Measurements from ENCODE around the gene CYP26B1.

Gene CYP26B1

DNA sequence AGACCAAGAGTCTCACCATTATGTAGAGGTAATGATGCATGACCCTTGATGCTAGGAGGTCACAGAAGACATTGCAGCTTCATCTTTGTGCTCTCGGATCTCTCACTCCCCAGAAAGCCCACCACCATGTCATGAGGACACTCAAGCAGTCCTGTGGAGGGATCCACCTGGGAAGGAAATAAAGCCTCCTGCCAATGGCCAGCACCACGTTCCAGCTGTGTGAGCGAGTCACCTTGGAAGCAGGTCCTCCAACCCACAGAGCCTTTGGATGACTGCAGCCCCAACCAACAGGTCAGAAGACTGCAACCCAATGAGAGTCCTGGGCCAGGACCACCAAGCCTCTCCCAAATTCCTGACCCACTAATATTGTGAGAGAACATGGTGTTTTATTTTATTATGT is 38.4 kb downstream of the CYP26B1 start:
- no peak for DNase-seq (ENCODE audit: low read depth, low spot score)
- Histone ChIP-seq H3K4me3 (ENCODE audit: low read length) (no peak overlapping the region), H3K27ac (ENCODE audit: low read length) (no peak overlapping the region), H3K9me3 (ENCODE audit: control insufficient read depth, insufficient read depth, low read length) (no peaks in the 10 kb centered on the region), H3K36me3 (ENCODE audit: control insufficient read depth, insufficient read depth, low read length) (no peaks in the 10 kb centered on the region), H3K4me1 (ENCODE audit: control insufficient read depth, insufficient read depth, low read length) (no peaks in the 10 kb centered on the region), H3K27me3 (ENCODE audit: control insufficient read depth, insufficient read depth, low read length) (no peaks in the 10 kb centered on the region)
- WGBS (ENCODE audit: insufficient coverage, insufficient read length): no CpG with 5 or more reads among the region's 3 CpGs

DNA sequence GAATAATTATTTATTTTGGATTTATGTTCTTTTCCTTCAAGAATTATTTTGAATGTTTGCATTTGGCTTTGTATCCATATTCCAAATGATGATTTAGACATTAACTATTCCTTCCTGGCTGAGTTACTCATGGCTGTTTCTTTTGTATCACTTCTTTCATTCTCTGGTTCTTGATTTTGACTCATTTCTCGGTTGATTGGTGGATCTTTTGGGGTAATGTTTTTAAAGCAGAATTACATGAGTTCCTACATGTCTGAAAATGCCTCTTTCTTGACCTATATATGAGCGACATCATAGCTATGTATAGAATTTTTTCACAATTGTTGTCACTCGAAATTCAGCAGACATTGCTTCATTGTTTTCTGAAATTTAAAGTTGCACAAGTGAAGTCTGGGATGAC is 39.5 kb downstream of the CYP26B1 start:
- Histone ChIP-seq H3K4me3 (ENCODE audit: low read length) (no peak overlapping the region), H3K4me1 (ENCODE audit: control insufficient read depth, insufficient read depth, low read length) (no peaks in the 10 kb centered on the region), H3K27ac (ENCODE audit: low read length) (no peak overlapping the region), H3K9me3 (ENCODE audit: control insufficient read depth, insufficient read depth, low read length) (no peaks in the 10 kb centered on the region), H3K36me3 (ENCODE audit: control insufficient read depth, insufficient read depth, low read length) (no peaks in the 10 kb centered on the region), H3K27me3 (ENCODE audit: control insufficient read depth, insufficient read depth, low read length) (no peaks in the 10 kb centered on the region)
- no CpG with 5 or more reads among the region's 3 CpGs for WGBS (ENCODE audit: insufficient coverage, insufficient read length)
- DNase-seq (ENCODE audit: low read depth, low spot score): no peak

DNA sequence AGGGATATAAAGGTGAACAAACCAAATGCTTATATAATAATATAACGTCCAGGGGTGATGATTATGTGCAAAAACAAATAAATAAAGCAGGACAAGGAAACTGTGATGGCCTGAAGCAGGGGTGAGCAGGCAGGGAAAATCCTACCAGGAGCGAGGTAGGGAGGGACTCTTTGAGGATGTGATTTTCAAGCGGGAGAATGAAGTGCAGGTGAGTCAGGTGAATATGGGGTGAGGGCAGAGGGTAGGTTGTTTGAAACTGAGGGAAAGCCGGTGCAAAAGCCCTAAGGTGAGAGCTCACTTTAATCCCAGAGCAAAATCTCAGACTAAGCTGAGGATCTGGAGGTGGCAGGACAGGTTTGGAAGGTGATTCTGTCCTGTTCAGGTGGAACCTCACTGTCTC is 40.7 kb downstream of the CYP26B1 start:
- no CpG with 5 or more reads among the region's 4 CpGs for WGBS (ENCODE audit: insufficient coverage, insufficient read length)

DNA sequence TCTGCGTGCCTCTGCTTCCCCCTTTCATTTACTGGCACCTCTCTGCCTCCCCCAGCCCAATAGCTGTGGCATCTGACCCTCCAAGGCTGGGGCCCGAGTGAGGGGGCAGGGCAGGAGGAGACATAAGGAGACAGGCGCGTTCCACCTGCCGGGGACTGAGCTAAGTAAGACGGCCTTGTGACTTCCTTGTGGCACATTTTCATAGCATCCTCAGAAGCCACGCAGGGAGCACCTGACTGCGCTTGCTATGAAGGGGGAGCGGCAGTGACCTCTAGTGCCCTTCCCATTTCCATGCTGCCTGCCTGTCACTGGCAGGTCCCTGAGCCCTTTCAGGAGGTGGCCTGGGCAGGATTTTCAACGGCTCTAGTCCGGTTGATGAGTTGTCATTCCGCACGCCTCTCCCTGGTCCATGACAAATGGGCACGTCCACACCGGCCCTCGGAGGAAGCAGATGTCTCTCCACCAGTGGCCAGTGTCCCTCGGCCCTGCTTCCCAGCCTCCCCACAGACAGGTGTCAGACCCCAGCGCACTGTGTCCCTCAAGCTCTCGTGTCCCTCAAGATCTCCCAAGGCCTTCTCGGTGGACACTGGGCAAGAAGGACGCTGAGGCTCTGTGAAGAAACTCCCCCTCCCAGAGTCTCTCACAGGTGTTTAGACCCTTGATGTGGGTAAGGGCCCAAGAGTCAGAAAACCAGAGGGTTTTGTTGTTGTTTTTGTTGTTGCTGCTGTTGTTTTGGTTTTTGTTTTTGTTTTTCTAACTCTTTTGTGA is 42.7 kb downstream of the CYP26B1 start:
- no peaks in the 10 kb centered on the region for H3K4me1 ChIP-seq (ENCODE audit: control insufficient read depth, insufficient read depth, low read length)
- no peaks in the 10 kb centered on the region for H3K36me3 ChIP-seq (ENCODE audit: control insufficient read depth, insufficient read depth, low read length)
- no peak overlapping the region for H3K27ac ChIP-seq (ENCODE audit: low read length)
- DNase-seq (ENCODE audit: low read depth, low spot score): peak; percentile 20
- H3K4me3 ChIP-seq (ENCODE audit: low read length): no peak overlapping the region
- H3K9me3 ChIP-seq (ENCODE audit: control insufficient read depth, insufficient read depth, low read length): no peaks in the 10 kb centered on the region
- WGBS (ENCODE audit: insufficient coverage, insufficient read length): no CpG with 5 or more reads among the region's 21 CpGs
- no peaks in the 10 kb centered on the region for H3K27me3 ChIP-seq (ENCODE audit: control insufficient read depth, insufficient read depth, low read length)

More for the DNA sequence above, 40.7 kb downstream of the CYP26B1 start:
- Histone ChIP-seq H3K4me1 (ENCODE audit: control insufficient read depth, insufficient read depth, low read length) (no peaks in the 10 kb centered on the region), H3K27ac (ENCODE audit: low read length) (no peak overlapping the region), H3K36me3 (ENCODE audit: control insufficient read depth, insufficient read depth, low read length) (no peaks in the 10 kb centered on the region), H3K4me3 (ENCODE audit: low read length) (no peak overlapping the region), H3K9me3 (ENCODE audit: control insufficient read depth, insufficient read depth, low read length) (no peaks in the 10 kb centered on the region), H3K27me3 (ENCODE audit: control insufficient read depth, insufficient read depth, low read length) (no peaks in the 10 kb centered on the region)
- no peak for DNase-seq (ENCODE audit: low read depth, low spot score)

DNA sequence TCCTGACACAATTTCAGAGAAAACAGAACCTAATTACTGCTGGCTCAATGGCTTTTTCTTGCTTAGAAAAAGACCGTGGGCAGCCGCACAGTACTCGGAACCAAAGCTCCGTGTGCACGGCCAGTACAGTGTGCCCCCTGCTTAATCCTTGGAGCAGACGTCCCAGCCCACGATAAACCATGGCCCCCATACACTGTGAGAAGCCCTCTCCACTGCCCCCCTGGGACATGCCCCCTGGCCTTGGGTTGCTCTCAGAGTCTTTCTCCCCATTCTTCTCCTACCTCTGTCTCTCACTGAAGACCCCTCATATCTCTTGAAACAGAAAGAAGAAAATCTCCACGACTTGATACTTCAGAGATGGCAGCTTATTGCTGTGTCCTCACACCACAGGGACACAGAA is 44.0 kb downstream of the CYP26B1 start:
- Histone ChIP-seq H3K9me3 (ENCODE audit: control insufficient read depth, insufficient read depth, low read length) (no peaks in the 10 kb centered on the region), H3K36me3 (ENCODE audit: control insufficient read depth, insufficient read depth, low read length) (no peaks in the 10 kb centered on the region), H3K27ac (ENCODE audit: low read length) (no peak overlapping the region), H3K4me1 (ENCODE audit: control insufficient read depth, insufficient read depth, low read length) (no peaks in the 10 kb centered on the region), H3K27me3 (ENCODE audit: control insufficient read depth, insufficient read depth, low read length) (no peaks in the 10 kb centered on the region), H3K4me3 (ENCODE audit: low read length) (no peak overlapping the region)
- DNase-seq (ENCODE audit: low read depth, low spot score): no peak
- WGBS (ENCODE audit: insufficient coverage, insufficient read length): no CpG with 5 or more reads among the region's 8 CpGs

DNA sequence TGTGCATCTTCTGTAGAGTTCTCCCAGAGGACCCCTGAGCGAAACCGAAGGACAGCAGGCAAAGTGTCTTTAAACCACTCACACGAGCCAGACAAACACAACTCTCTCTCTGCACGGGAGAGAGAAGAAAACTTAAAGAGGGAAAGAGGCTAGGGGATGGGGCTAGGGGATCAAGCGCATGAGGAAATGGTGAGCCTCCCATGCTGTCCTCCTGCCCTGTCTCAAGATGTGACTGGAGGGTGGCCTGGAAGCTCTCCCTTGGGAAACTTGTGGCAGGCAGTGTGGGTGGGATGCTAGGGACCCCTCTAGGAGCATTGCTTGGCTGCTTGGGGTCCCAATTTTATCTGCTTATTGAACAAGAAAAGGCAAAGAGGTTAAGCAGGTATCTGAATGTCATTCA is 44.5 kb downstream of the CYP26B1 start:
- H3K36me3 ChIP-seq (ENCODE audit: control insufficient read depth, insufficient read depth, low read length): no peaks in the 10 kb centered on the region
- no peaks in the 10 kb centered on the region for H3K27me3 ChIP-seq (ENCODE audit: control insufficient read depth, insufficient read depth, low read length)
- H3K9me3 ChIP-seq (ENCODE audit: control insufficient read depth, insufficient read depth, low read length): no peaks in the 10 kb centered on the region
- no peak for DNase-seq (ENCODE audit: low read depth, low spot score)
- H3K27ac ChIP-seq (ENCODE audit: low read length): no peak overlapping the region
- H3K4me3 ChIP-seq (ENCODE audit: low read length): no peak overlapping the region
- H3K4me1 ChIP-seq (ENCODE audit: control insufficient read depth, insufficient read depth, low read length): no peaks in the 10 kb centered on the region
- no CpG with 5 or more reads among the region's 5 CpGs for WGBS (ENCODE audit: insufficient coverage, insufficient read length)

DNA sequence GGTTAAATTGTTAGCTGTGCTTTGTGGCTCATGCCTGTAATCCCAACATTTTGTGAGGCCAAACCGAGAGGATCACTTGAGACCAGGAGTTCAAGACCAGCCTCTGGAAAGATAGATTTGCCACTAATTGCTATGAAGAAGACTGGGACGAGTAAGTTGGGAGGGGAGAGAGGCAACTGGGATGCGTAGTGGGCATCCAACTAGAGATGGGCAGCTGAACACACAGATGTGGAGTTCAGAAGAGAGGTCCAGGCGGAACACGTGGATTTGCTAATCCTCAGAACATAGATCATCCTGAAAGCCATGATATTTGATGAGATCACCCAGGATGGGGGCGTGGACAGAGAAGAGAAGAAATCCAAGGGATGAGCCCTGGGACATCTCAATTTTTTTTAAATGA is 48.7 kb downstream of the CYP26B1 start:
- Histone ChIP-seq H3K9me3 (ENCODE audit: control insufficient read depth, insufficient read depth, low read length) (no peaks in the 10 kb centered on the region), H3K4me1 (ENCODE audit: control insufficient read depth, insufficient read depth, low read length) (no peaks in the 10 kb centered on the region), H3K36me3 (ENCODE audit: control insufficient read depth, insufficient read depth, low read length) (no peaks in the 10 kb centered on the region), H3K27me3 (ENCODE audit: control insufficient read depth, insufficient read depth, low read length) (no peaks in the 10 kb centered on the region), H3K4me3 (ENCODE audit: low read length) (no peak overlapping the region), H3K27ac (ENCODE audit: low read length) (no peak overlapping the region)
- WGBS (ENCODE audit: insufficient coverage, insufficient read length): no CpG with 5 or more reads among the region's 6 CpGs
- no peak for DNase-seq (ENCODE audit: low read depth, low spot score)

DNA sequence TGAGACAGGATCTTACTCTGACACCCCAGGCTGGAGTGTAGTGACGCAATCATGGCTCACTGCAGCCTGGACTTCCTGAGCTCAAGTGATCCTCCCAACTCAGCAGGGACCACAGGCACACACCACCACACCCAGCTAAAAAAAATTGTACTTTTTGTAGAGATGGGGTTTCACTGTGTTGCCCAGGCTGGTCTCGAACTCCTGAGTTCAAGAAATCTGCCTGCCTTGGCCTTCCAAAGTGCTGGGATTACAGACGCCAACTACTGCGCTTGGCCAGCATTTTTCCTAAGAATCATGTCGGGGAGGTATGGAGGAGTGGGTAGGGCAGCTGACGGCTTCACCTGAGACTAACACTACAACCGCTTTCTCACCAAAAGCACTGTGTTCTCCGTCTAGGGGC is 50.4 kb downstream of the CYP26B1 start:
- Histone ChIP-seq H3K4me1 (ENCODE audit: control insufficient read depth, insufficient read depth, low read length) (no peaks in the 10 kb centered on the region), H3K27ac (ENCODE audit: low read length) (no peak overlapping the region), H3K27me3 (ENCODE audit: control insufficient read depth, insufficient read depth, low read length) (no peaks in the 10 kb centered on the region), H3K4me3 (ENCODE audit: low read length) (no peak overlapping the region), H3K9me3 (ENCODE audit: control insufficient read depth, insufficient read depth, low read length) (no peaks in the 10 kb centered on the region), H3K36me3 (ENCODE audit: control insufficient read depth, insufficient read depth, low read length) (no peaks in the 10 kb centered on the region)
- no peak for DNase-seq (ENCODE audit: low read depth, low spot score)
- no CpG with 5 or more reads among the region's 8 CpGs for WGBS (ENCODE audit: insufficient coverage, insufficient read length)

DNA sequence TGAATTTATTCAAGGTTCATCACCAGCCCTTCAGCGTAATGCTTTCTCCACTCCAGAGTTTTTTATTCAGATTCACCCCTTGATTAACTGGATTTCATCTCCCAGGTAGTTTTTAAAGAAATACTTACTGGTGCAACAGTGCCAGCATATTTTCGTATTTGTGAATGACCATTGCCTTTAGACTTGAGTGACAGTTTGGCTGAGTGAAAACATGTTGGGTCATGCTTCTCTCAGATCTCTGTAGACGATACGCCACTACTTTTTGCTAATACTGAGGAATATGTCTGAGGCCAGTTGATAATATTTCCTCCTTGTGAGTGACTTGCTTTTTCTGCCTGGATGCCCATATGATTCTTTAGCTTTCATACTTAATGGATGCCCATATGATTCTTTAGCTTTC is 51.5 kb downstream of the CYP26B1 start:
- no peak for DNase-seq (ENCODE audit: low read depth, low spot score)
- Histone ChIP-seq H3K4me1 (ENCODE audit: control insufficient read depth, insufficient read depth, low read length) (no peaks in the 10 kb centered on the region), H3K9me3 (ENCODE audit: control insufficient read depth, insufficient read depth, low read length) (no peaks in the 10 kb centered on the region), H3K36me3 (ENCODE audit: control insufficient read depth, insufficient read depth, low read length) (no peaks in the 10 kb centered on the region), H3K27ac (ENCODE audit: low read length) (no peak overlapping the region), H3K27me3 (ENCODE audit: control insufficient read depth, insufficient read depth, low read length) (no peaks in the 10 kb centered on the region), H3K4me3 (ENCODE audit: low read length) (no peak overlapping the region)
- WGBS (ENCODE audit: insufficient coverage, insufficient read length): no CpG with 5 or more reads among the region's 4 CpGs

- DNase-seq (ENCODE audit: low read depth, low spot score): no peak
- Histone ChIP-seq H3K36me3 (ENCODE audit: control insufficient read depth, insufficient read depth, low read length) (no peaks in the 10 kb centered on the region), H3K27ac (ENCODE audit: low read length) (no peak overlapping the region), H3K9me3 (ENCODE audit: control insufficient read depth, insufficient read depth, low read length) (no peaks in the 10 kb centered on the region), H3K4me1 (ENCODE audit: control insufficient read depth, insufficient read depth, low read length) (no peaks in the 10 kb centered on the region), H3K4me3 (ENCODE audit: low read length) (no peak overlapping the region), H3K27me3 (ENCODE audit: control insufficient read depth, insufficient read depth, low read length) (no peaks in the 10 kb centered on the region)
- WGBS (ENCODE audit: insufficient coverage, insufficient read length): no CpG with 5 or more reads among the region's 3 CpGs
These were observed 52.3 kb downstream of the CYP26B1 start for GRCh38 chr2:72095364-72095763.

GRCh38 chr2:72094701-72095100 is 53.0 kb downstream of the CYP26B1 start:
- H3K9me3 ChIP-seq (ENCODE audit: control insufficient read depth, insufficient read depth, low read length): no peaks in the 10 kb centered on the region
- H3K36me3 ChIP-seq (ENCODE audit: control insufficient read depth, insufficient read depth, low read length): no peaks in the 10 kb centered on the region
- WGBS (ENCODE audit: insufficient coverage, insufficient read length): no CpG with 5 or more reads among the region's 4 CpGs
- no peaks in the 10 kb centered on the region for H3K27me3 ChIP-seq (ENCODE audit: control insufficient read depth, insufficient read depth, low read length)
- DNase-seq (ENCODE audit: low read depth, low spot score): no peak
- no peak overlapping the region for H3K4me3 ChIP-seq (ENCODE audit: low read length)
- no peak overlapping the region for H3K27ac ChIP-seq (ENCODE audit: low read length)
- no peaks in the 10 kb centered on the region for H3K4me1 ChIP-seq (ENCODE audit: control insufficient read depth, insufficient read depth, low read length)
